AG09319 (cell line): ENCODE measurements around the gene WRAP53.

Experiments used
- DNase-seq: peaks from one replicate; pipeline ENCODE4 v3.0.0-alpha.2; 2010; ENCODE audit warnings: low read depth; ENCODE audit errors: extremely low read depth
- TF ChIP-seq, protein P1 (sequence below): IDR thresholded peaks from 2 replicates; pipeline ENCODE4 v1.5.1; 2011; ENCODE audit warnings: low read depth, mild to moderate bottlenecking, inconsistent platforms, low read length, moderate library complexity

The WRAP53 gene

DNA sequence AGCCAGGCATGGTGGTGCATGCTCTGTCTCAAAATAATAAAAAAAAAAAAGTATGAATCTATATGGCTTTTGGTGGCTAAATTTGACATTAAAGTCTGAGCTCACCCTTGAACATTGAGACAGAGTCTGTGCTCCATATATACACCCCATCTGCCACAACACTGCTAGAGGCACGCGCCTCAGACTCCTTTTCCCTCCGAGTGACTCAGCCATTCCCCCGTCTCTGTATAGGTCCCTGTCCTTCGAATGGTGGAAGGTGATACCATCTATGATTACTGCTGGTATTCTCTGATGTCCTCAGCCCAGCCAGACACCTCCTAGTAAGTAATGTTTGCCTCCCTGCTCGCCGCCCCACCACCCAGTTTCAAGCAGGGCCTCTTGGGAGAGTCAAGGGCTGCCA lies 12.2 kb downstream of the WRAP53 start:
- TF ChIP-seq, protein P1, sequence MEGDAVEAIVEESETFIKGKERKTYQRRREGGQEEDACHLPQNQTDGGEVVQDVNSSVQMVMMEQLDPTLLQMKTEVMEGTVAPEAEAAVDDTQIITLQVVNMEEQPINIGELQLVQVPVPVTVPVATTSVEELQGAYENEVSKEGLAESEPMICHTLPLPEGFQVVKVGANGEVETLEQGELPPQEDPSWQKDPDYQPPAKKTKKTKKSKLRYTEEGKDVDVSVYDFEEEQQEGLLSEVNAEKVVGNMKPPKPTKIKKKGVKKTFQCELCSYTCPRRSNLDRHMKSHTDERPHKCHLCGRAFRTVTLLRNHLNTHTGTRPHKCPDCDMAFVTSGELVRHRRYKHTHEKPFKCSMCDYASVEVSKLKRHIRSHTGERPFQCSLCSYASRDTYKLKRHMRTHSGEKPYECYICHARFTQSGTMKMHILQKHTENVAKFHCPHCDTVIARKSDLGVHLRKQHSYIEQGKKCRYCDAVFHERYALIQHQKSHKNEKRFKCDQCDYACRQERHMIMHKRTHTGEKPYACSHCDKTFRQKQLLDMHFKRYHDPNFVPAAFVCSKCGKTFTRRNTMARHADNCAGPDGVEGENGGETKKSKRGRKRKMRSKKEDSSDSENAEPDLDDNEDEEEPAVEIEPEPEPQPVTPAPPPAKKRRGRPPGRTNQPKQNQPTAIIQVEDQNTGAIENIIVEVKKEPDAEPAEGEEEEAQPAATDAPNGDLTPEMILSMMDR, result no peak
- DNase-seq, result no peak

DNA sequence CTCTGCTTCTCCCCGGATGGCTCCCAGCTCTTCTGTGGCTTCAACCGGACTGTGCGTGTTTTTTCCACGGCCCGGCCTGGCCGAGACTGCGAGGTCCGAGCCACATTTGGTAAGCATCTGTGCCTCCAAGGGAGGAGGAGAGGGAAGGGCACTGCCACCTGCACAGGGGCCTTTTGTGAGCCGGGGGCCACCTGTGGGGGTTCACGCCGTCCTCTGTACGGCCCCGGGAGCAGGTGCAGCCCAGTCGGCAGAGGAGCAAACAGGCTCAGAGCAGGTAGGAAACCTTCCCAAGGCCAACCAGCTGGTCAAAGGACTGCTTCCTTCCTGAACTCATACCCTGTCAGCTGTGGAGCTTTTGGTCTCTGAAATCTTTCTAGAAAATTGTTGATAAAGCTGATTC lies 13.4 kb downstream of the WRAP53 start:
- no peak for DNase-seq

DNA sequence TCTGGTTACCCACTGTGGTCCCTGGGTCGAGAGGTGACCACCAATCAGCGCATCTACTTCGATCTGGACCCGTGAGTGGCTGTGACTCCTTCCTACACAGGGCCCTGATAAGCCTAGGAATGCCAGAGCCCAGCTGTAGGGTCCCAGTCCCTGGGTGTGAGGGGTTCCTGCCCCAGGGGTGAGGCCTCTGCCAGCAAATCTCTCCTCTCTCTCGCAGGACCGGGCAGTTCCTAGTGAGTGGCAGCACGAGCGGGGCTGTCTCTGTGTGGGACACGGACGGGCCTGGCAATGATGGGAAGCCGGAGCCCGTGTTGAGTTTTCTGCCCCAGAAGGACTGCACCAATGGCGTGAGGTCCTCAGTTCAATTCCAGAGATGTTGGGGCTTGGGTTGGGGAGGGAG lies 14.5 kb downstream of the WRAP53 start:
- TF ChIP-seq, protein P1, result no peak

More for the DNA sequence above, 13.4 kb downstream of the WRAP53 start:
- TF ChIP-seq, protein P1, result no peak

DNA sequence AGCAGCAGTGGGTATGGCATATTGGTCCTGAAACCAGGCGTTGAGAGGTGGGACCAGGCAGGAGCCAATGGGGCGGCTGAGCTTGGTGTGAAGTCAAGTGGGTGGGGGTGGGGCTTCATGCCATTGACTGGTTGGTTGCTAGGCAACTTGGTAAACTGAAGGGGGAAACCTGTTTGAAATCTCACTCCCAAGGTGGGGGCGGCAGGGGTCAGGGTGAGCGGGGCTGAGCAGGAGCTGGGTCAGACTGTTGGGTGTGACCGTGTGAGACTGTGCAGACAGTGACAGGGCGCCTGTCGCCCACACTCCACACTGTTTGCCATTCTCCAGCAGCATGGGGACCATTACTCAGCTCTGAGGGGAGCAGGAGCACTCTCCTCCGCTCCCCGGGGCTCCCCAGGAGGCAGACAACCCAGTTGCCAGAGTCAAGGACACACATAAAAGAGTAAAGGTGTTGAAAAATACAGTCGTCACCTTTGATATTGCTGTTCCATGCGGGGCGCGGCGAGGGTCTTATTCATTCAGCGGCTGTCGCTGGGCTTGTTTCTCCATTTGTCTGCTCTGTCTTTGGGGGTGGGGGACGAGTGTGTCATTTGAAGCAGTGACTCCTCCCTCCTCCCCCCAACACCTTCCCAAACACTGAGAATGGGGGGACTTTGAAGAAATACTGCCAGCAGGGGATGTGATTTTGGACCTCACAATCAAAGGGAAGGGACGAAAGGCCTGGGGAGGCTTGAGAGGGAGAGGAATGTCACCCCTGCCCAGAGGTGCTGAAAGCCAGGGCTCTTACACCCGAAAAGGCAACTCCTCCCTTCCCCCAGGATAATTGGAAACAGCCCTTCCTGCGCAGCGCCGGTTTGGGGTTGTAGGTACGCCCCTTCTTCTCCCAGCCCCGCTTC lies 15.6 kb downstream of the WRAP53 start:
- no peak for DNase-seq
- TF ChIP-seq, protein P1, result no peak

More for the DNA sequence above, 14.5 kb downstream of the WRAP53 start:
- DNase-seq, result no peak

DNA sequence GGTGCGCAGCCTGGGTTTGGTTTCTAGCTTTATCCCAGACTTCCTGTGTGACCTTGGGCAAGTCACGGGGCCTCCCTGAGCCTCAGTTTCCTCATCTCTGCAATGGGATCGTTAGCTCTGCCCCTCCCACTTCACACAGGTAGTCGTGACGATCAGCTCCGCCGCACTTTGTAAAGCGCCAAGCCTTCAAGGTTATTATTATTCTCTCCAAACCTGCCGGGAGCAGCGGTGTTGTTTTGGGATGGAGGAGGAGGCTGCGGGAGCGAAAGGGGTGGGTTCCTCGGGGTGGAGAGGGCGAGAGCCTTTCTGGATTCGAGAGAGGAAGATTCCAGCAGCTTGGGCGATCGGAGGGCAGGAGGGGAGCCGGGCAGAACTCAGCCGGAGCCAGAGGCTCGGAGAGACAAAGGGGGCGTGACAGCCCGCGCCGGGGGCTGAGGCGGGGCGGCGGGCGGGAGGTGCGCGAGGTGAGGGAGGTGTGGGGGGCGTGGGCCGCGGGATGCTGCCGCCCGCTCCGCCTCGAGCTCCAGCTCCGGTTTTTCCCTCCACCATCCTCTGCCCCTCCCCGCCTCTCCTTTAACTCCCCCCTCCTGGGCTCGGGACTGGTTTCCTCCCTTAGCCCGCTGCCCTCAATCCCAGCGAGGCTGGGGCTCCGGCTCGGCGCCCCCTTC lies 16.5 kb downstream of the WRAP53 start, which contains the start of gene EFNB3:
TSS of gene EFNB3 (plus strand) at position 602 of the 668 bp plus-strand sequence. CDS start 397 bp downstream, outside the sequence.
- no peak for DNase-seq
- TF ChIP-seq, protein P1, result no peak

DNA sequence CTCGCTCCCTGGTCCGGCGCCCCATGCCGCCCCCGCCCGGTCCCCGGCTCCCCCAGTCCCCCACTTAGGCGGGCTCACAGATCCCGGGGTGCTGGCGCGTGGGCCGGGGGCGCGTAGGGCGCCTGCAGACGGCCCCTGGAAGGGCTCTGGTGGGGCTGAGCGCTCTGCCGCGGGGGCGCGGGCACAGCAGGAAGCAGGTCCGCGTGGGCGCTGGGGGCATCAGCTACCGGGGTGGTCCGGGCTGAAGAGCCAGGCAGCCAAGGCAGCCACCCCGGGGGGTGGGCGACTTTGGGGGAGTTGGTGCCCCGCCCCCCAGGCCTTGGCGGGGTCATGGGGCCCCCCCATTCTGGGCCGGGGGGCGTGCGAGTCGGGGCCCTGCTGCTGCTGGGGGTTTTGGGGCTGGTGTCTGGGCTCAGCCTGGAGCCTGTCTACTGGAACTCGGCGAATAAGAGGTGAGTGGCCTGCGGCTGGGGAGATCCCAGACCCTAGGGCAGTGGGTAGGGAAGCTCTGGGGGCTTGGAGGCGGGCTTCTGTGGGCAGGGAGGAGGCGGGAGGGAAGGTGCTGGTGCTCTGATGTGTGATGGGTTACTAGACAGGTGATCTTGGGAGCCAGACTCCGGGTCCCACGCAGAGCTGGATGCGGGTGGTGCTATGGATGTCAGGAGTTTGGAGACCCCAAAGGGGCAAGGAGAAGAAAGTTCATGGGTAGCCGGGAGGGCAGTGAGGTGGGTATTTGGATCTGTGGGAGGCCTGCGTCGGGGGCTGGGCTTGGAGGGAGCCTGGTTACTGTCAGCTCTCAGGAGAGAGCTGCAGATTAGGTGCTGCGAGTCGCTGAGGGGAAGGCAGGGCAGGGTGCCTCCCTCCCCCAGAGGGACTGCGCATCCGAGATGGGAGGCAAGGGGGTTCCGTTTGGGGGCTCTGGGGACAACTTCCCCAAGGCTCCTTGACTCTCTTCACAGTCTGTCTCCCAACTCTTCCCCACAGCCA lies 17.3 kb downstream of the WRAP53 start:
- DNase-seq, result no peak
- TF ChIP-seq, protein P1, result no peak
